IPS-18c (cell line): Measurements from ENCODE around the gene RTN1.

Experiments used
- H3K4me3 ChIP-seq: 2 replicates; pipeline ENCODE4 v1.7.0; 2013; ENCODE audit warnings: low read depth, mild to moderate bottlenecking, low read length, moderate library complexity; ENCODE audit not compliant: insufficient read depth
- H3K9me3 ChIP-seq: one replicate; pipeline ENCODE4 v1.6.1; 2013; ENCODE audit warnings: mild to moderate bottlenecking, low read length, moderate library complexity; ENCODE audit not compliant: control insufficient read depth, insufficient read depth

The RTN1 gene

DNA sequence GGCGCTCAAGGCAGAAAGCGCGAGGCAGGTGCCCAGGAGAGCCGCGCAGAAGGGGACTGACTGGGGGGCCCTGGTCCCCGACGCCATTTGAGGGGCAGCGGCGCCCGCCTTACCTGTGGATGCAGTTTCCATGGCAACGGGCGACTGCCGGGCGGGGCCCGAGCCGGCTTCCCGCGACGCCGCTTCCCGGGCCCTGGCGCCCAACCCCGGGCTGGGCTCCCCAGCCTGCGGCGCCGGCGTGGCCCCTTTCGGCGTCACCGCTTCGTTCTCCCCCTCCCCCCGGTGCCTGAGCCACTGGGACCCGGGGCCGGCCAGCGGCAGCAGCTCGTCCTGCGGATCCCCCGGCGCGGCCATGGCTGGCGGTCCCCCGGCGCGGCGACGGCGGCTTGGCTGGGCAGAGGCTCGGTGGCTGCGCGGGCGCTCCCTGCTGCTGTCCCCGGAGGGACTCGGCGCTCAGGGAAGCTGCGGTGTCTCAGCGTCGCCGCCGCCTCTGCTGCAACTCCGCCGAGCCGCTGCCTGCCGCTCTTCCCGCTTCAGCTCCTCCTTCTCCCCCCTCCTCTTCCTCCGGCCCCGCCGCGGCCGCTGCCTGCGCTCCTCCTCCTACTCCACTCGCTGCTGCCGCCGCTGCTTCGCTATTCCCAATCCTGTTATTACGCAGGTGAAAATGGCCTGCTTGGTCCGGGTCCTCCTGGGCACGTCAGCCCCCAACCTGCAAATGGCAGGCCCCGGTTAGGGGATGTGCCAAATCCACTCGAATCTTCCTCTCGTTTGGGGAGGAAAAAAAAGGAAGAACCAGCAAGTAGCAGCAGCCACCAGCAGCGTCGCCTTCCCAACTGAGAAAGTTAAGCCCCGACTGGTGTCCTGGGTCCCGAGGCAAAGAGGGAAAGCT lies at the start of gene RTN1:
Gene RTN1, minus strand, starts transcription at position 500 of the 889 bp plus-strand sequence. Its CDS starts 146 bp downstream, at position 354.
- no peaks in the 10 kb centered on the region for H3K9me3 ChIP-seq

DNA sequence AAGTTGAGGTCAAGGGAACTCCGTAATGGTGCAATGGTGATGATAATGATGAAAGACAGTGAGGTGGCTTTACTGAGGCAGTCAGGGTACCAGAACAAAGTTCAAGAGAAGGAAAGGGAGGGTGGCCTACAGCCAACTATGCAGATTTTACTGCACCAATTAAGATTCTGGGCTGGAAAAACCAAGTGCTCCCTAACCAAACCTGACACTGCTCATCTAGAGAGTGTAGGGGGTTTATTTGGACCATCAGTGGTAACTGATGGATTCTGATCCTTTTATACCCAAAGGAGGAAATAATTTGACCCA lies 49.8 kb upstream of the RTN1 start:
- H3K4me3 ChIP-seq = peak overlapping the region; percentile 90; the same call in 1 of the 2 replicates
- no peaks in the 10 kb centered on the region for H3K9me3 ChIP-seq

More for the DNA sequence above, at the start of gene RTN1:
- H3K4me3 ChIP-seq = peak within 1 kb of the TSS; percentile 72

DNA sequence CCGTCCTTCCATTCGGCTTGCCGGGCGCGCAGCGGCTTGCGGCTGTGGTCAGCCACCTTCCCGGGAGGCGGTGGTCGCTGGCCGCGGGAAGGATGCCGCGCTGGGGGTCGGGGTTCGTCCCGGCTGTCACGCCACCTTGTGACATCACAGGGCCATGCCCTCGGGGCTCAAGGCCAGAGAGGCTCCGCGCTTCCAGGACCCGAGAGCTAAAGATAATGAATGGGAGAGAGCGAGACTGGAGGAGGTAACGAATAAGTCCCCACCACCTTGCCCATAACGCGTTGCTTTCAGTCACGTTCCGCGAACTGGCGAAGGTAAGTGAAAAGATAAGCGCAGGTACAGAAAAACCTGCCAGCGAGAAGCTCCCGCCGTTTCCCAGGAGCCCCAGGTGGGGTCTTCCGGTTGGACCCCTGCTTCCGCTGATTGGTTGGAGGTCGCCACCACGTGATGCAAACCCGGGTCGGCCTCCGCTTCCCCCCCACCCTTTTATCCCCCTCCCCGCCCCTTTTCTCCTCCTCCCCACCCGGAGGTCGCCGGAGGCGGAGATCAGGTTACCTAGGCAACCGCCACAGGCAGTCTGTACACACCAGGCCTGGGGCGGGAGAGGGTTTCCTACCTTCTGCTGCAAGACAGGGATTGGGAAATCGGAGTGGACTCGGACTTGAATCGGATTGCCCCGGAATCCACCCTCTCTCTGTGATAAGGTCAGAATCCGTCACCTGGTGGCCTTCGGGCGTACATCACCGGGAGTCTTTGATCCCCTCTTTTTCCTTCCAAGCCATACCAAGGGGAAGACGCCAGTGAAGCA lies 49.2 kb upstream of the RTN1 start, which contains the start of gene LRRC9:
Gene LRRC9, plus strand, starts transcription at position 575 of the 808 bp plus-strand sequence.
- Histone ChIP-seq H3K4me3 (peak within 1 kb of the TSS; percentile 90), H3K9me3 (no peaks in the 10 kb centered on the region)

- Histone ChIP-seq H3K4me3 (peak overlapping the region; percentile 90), H3K9me3 (no peaks in the 10 kb centered on the region)
Observed at GRCh38 chr14:59918824-59919569, 48.4 kb upstream of the RTN1 start.

GRCh38 chr14:59913187-59913586 lies 42.6 kb upstream of the RTN1 start:
- H3K9me3 ChIP-seq = no peaks in the 10 kb centered on the region
- H3K4me3 ChIP-seq = no peak overlapping the region

- H3K4me3 ChIP-seq = no peak overlapping the region
- no peaks in the 10 kb centered on the region for H3K9me3 ChIP-seq
Observed at GRCh38 chr14:59912443-59912842, 41.9 kb upstream of the RTN1 start.

DNA sequence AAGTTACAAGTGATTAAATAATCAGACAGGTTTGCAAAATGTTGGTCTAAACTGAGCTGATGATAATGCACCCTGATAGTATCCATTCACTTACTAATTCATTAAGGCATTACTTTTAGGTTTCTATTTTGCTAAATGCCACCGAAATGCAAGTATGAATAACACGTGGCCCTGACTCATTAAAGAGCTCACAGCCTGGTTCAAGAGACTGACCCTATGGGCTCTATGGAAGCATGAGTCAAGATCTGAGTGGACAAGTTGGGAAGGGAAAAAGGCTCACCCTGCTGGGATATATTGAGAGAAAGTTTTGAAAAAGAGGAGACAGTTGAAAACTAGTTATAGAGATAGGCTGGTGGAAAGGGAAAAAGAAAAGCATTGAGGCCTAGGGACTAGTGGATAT lies 34.6 kb upstream of the RTN1 start:
- Histone ChIP-seq H3K9me3 (no peaks in the 10 kb centered on the region), H3K4me3 (no peak overlapping the region)

DNA sequence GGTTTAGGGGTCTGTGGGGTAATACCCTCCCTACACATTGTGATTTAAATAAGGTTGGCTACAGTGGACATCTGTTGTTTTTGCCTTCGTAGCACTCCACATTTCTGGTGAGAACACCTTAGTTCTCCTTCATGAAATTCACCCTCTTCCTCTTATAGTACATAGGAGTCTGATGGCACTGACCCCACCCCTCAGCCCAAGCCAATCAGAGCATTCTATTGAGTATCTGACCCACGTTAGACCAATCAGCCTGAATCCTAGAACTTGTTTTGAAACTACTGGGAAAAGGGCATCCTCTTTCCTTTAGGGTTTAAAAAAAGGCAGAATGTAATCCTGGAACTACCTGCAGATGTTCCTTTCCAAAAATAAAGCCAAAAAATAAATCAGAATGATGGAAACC lies 33.6 kb upstream of the RTN1 start:
- Histone ChIP-seq H3K9me3 (no peaks in the 10 kb centered on the region), H3K4me3 (no peak overlapping the region)

DNA sequence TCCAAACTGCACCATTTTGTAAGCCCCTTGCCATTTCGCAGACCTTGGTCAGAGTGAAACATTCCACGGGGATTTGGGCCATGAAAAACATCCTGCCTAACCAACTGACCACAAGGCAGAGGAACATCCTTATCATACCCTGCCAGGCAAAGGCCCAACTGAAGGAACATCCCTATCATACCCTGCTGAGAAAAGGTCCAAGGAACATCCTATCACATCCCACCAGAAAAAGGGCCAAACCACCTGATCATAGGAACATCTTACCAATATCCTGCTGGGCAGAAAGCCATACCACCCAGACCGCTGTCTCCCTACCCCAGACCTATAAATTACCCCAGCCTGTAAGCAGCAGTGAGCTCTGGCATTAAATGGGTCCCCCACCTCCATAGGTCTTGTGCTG lies 30.0 kb upstream of the RTN1 start:
- Histone ChIP-seq H3K4me3 (no peak overlapping the region), H3K9me3 (no peaks in the 10 kb centered on the region)

DNA sequence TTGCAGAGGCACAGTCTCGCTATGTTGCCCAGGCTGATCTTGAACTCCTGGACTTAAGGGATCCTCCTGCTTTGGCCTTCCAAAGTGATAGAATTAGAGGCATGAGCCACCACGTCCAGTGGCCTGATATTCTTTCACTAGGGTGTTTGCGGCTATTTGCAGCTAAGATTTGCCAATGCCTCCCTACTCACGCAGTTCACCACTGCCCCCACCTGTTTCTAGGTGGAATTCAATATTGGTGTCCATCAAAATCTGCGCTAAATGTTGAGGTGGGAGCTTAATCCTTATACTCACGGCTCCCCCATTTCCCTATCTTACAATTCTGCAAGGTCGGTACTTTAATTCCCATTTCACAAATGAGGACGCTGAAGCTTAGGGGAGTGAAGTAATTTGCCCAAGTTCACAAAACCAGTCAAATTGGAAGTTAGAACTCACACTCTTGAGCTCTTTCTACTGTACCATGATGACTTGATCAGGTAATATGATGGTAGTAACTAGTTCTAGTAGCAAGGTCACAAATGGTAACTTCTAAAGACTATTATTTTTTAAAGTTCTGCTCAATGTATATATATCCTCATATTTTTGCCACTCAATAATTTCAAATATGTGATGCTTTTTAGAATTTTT lies 27.3 kb upstream of the RTN1 start:
- H3K9me3 ChIP-seq = no peaks in the 10 kb centered on the region

DNA sequence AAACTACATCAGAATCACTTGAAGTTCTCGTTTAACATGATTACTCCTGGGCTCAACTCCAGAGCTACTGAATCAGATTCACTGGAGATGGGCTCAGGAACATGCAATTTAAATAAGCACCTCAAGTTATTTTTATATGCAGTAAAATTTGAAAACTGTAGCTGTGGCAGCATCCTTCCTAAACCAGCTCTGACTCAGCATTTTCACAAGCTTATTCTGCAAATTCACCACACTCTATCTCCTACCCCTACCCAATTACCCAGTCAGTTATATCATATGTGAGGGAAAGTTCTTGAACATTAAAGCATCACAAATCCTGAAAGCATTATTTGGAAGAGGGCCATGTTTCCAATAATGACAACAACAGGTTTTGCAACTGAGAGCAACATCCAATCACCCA lies 25.1 kb upstream of the RTN1 start:
- Histone ChIP-seq H3K9me3 (no peaks in the 10 kb centered on the region), H3K4me3 (no peak overlapping the region)

More for the DNA sequence above, 27.3 kb upstream of the RTN1 start:
- no peak overlapping the region for H3K4me3 ChIP-seq

DNA sequence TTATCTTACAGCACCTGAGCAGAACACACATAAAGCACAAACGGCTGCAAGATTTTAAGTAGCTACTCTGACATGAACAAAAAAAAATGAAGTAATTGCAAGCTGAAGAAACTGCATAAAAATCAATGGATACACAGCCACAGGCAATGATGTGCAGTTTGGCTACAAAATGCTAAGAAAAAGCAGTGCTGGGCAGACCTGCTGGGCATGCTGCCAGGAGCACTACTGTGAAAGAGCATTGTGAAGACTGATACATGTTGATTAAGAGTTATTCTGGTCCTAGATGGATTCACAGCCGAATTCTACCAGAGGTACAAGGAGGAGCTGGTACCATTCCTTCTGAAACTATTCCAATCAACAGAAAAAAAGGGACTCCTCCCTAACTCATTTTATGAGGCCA lies 20.1 kb upstream of the RTN1 start:
- H3K9me3 ChIP-seq = no peaks in the 10 kb centered on the region
- H3K4me3 ChIP-seq = no peak overlapping the region

- no peak overlapping the region for H3K4me3 ChIP-seq
- H3K9me3 ChIP-seq = no peaks in the 10 kb centered on the region
Observed at GRCh38 chr14:59882957-59883356, 12.4 kb upstream of the RTN1 start.

DNA sequence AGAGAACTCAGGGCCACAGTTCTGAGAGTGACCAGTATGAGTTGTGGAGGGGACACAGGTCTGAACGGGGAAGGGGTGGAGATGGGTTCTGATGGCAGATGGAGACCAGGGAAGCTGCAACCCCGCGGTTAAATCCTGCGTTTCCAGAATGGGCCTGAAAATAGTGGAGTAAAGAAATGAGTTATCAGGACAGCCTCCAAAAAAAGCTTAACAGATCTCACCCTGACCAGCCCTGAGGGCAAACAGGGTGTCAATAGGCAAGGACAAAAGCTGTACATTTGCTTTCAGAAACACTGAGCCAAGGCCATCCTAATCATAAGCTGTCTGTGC lies 555 bp upstream of the RTN1 start:
- peak overlapping the region; percentile 72 for H3K4me3 ChIP-seq
- no peaks in the 10 kb centered on the region for H3K9me3 ChIP-seq

DNA sequence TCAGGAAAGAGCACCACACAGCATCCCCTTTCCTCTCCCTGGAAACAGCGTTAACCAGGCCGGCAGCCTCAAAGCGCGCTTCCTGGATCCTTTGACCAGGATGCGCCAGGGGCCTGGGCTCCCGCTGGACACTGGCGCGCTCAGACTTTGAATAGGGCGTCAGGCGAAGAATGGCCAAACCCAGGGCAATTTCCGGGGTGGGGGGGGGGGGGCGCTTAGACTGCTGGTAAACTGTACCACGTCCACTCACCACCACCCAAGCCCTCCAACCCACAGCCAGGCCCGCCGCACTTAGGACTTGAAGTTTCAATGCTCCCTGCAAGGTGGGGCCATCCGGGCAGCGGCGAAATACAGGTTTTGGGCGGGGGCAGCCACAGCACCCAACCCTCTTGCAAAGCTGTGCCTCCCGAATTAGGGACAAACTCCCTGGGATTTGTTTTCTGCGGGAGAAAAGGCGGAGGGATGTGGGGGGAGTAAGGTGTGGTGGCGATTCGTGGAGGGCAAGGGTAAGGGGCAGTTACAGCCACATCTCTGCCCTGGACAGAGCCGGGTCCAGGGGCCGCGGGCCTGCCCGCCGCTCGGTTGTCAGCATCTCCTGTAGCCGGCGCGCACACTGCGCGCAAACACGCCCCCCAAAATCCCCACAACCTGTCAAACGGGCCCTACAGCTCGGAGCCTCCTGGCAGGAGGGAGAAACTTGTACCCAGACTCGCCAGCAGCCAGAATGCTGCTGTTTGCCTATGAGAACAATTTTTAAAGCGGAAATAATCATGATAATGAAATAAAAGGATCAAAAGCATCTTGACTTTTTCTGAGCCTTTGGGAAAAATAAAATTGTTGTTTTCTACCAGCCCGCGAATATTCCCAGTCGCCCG lies 958 bp downstream of the RTN1 start:
- Histone ChIP-seq H3K4me3 (peak overlapping the region; percentile 72), H3K9me3 (no peaks in the 10 kb centered on the region)

GRCh38 chr14:59868021-59868420 lies 2.6 kb downstream of the RTN1 start:
- Histone ChIP-seq H3K9me3 (no peaks in the 10 kb centered on the region), H3K4me3 (no peak overlapping the region)
